ENCODE results near the gene PNP. TPM values are rescaled to one million over a fixed set of nuclear protein-coding genes. Genes with fewer than 3 reads are reported as not detected.
"Not testable (repeated sequence)": the region's sequence is repeated elsewhere in the genome, so short reads cannot be mapped to it uniquely, and the experiment has no call there.

The PNP gene
- total RNA-seq, 1 experiment from 2014 or later, result 87.5 TPM

GRCh38 chr14:20506752-20507151 is 37.5 kb downstream of the PNP start:
- H3K79me2 ChIP-seq (ENCODE audit: insufficient read depth, low read length); H4K8ac ChIP-seq (replicated peaks; ENCODE audit: insufficient read length, low read depth, low read length); H2BK20ac ChIP-seq (ENCODE audit: low read depth, low read length, poor library complexity, severe bottlenecking); H3K23ac ChIP-seq (ENCODE audit: insufficient read length, low read depth, low read length); H3K9me3 ChIP-seq (ENCODE audit: control insufficient read depth, low read depth, low read length); H3K4me1 Mint-ChIP-seq; H2AFZ ChIP-seq (ENCODE audit: low read length); H3K14ac ChIP-seq (ENCODE audit: insufficient read depth, low read length); DNase-seq; H3K4me3 Mint-ChIP-seq; H3K9me3 Mint-ChIP-seq; H3K9ac ChIP-seq (ENCODE audit: extremely low read depth, insufficient read length, low read length); H3K4me1 ChIP-seq (ENCODE audit: insufficient read depth, low read length); H2AK5ac ChIP-seq (ENCODE audit: insufficient read length, low read length); H2BK120ac ChIP-seq (ENCODE audit: low read depth, low read length, poor library complexity, severe bottlenecking); H3T11ph ChIP-seq (ENCODE audit: low read length); H4K20me1 ChIP-seq (ENCODE audit: control insufficient read depth, insufficient read depth, insufficient read length); H3K4me2 ChIP-seq (ENCODE audit: insufficient read depth, insufficient read length, low read length); H4K91ac ChIP-seq (ENCODE audit: insufficient read length, low read depth, low read length); H3K36me3 Mint-ChIP-seq (ENCODE audit: insufficient read depth in 1 of 3, low read depth in 3 of 3); H3K27me3 Mint-ChIP-seq (ENCODE audit: low read depth); H4K5ac ChIP-seq (ENCODE audit: insufficient read length, low read depth, low read length); H3K27ac Mint-ChIP-seq; H3K79me1 ChIP-seq (ENCODE audit: insufficient read depth, low read depth, low read length, poor library complexity, severe bottlenecking); H3K27me3 ChIP-seq (ENCODE audit: insufficient read depth, low read length); H3K56ac ChIP-seq (ENCODE audit: insufficient read length, low read depth, low read length); H3K27ac ChIP-seq (ENCODE audit: insufficient read length, low read depth, low read length); H3K4ac ChIP-seq (ENCODE audit: low read depth, low read length); H2BK15ac ChIP-seq (ENCODE audit: low read depth, low read length); H3K18ac ChIP-seq (ENCODE audit: insufficient read length, low read depth, low read length); H2BK12ac ChIP-seq (ENCODE audit: insufficient read length, low read depth, low read length); H3K23me2 ChIP-seq (ENCODE audit: insufficient read length, low read depth, low read length, poor library complexity, severe bottlenecking); H2BK5ac ChIP-seq (ENCODE audit: insufficient read length, low read length): not testable (repeated sequence)
- no CpG with 5 or more reads among the region's 30 CpGs for WGBS (ENCODE audit: extremely low coverage, insufficient read length, low lambda C conversion rate)

- not testable (repeated sequence) for H4K8ac ChIP-seq (replicated peaks; ENCODE audit: insufficient read length, low read depth, low read length); H3K14ac ChIP-seq (ENCODE audit: insufficient read depth, low read length); H3K27ac Mint-ChIP-seq; H2AK5ac ChIP-seq (ENCODE audit: insufficient read length, low read length); H3K4ac ChIP-seq (ENCODE audit: low read depth, low read length); H3K4me3 Mint-ChIP-seq; H3K23me2 ChIP-seq (ENCODE audit: insufficient read length, low read depth, low read length, poor library complexity, severe bottlenecking); H3K4me1 Mint-ChIP-seq; H3T11ph ChIP-seq (ENCODE audit: low read length); H2BK20ac ChIP-seq (ENCODE audit: low read depth, low read length, poor library complexity, severe bottlenecking); H3K23ac ChIP-seq (ENCODE audit: insufficient read length, low read depth, low read length); H3K9ac ChIP-seq (ENCODE audit: extremely low read depth, insufficient read length, low read length); H2AFZ ChIP-seq (ENCODE audit: low read length); H2BK5ac ChIP-seq (ENCODE audit: insufficient read length, low read length); H3K36me3 Mint-ChIP-seq (ENCODE audit: insufficient read depth in 1 of 3, low read depth in 3 of 3); H3K56ac ChIP-seq (ENCODE audit: insufficient read length, low read depth, low read length); H3K79me1 ChIP-seq (ENCODE audit: insufficient read depth, low read depth, low read length, poor library complexity, severe bottlenecking); H3K27me3 Mint-ChIP-seq (ENCODE audit: low read depth); H3K9me3 Mint-ChIP-seq; H3K4me1 ChIP-seq (ENCODE audit: insufficient read depth, low read length); H3K27me3 ChIP-seq (ENCODE audit: insufficient read depth, low read length); H2BK120ac ChIP-seq (ENCODE audit: low read depth, low read length, poor library complexity, severe bottlenecking); H3K79me2 ChIP-seq (ENCODE audit: insufficient read depth, low read length); H3K27ac ChIP-seq (ENCODE audit: insufficient read length, low read depth, low read length); H4K5ac ChIP-seq (ENCODE audit: insufficient read length, low read depth, low read length); H3K18ac ChIP-seq (ENCODE audit: insufficient read length, low read depth, low read length); H4K91ac ChIP-seq (ENCODE audit: insufficient read length, low read depth, low read length); H2BK12ac ChIP-seq (ENCODE audit: insufficient read length, low read depth, low read length); H2BK15ac ChIP-seq (ENCODE audit: low read depth, low read length); H4K20me1 ChIP-seq (ENCODE audit: control insufficient read depth, insufficient read depth, insufficient read length); H3K9me3 ChIP-seq (ENCODE audit: control insufficient read depth, low read depth, low read length); H3K4me2 ChIP-seq (ENCODE audit: insufficient read depth, insufficient read length, low read length); DNase-seq
- no CpG with 5 or more reads among the region's 3 CpGs for WGBS (ENCODE audit: extremely low coverage, insufficient read length, low lambda C conversion rate)
These were observed 38.3 kb downstream of the PNP start for GRCh38 chr14:20507537-20507936.

Measured in H9 (cell line).